Lower lobe of right lung (tissue), 2 donors: ENCODE measurements around the gene ALPI. TPM values are rescaled to one million over a fixed set of nuclear protein-coding genes. Genes with fewer than 3 reads are reported as not detected.
"Not testable (repeated sequence)": the region's sequence is repeated elsewhere in the genome, so short reads cannot be mapped to it uniquely, and the experiment has no call there.

Experiments used
- ATAC-seq, 2 donors: fragments of 200-7000 bp; cut with Tn5 transposase; one replicate each; pipeline ENCODE4 v1.9.1; 2020 to 2022; ENCODE audit warnings: mild to moderate bottlenecking in 2 of 2, moderate library complexity in 2 of 2
- DNase-seq: peaks from one replicate; pipeline ENCODE4 v3.0.0-alpha.2; 2020
- H3K27ac ChIP-seq: fragments of 200-600 bp; one replicate; pipeline ENCODE4 v1.8.0; 2022
- H3K27me3 ChIP-seq: fragments of 200-600 bp; one replicate; pipeline ENCODE4 v1.8.0; 2022; ENCODE audit warnings: low read depth
- H3K36me3 ChIP-seq: fragments of 200-600 bp; one replicate; pipeline ENCODE4 v1.8.0; 2022; ENCODE audit warnings: mild to moderate bottlenecking
- H3K4me1 ChIP-seq: fragments of 200-600 bp; one replicate; pipeline ENCODE4 v1.8.0; 2022
- H3K4me3 ChIP-seq: fragments of 200-600 bp; one replicate; pipeline ENCODE4 v1.8.0; 2022; ENCODE audit warnings: mild to moderate bottlenecking
- H3K9me3 ChIP-seq: fragments of 200-600 bp; one replicate; pipeline ENCODE4 v1.8.0; 2022
- CTCF ChIP-seq: fragments of 200-600 bp; IDR thresholded peaks from one replicate; pipeline ENCODE4 v1.8.0; 2022; ENCODE audit warnings: antibody characterized with exemption, mild to moderate bottlenecking
- intact Hi-C: fragments of 100-400 bp; cut with DNase I; formaldehyde crosslinking; loops from one replicate; pipeline ENCODE4 v1.11.0; 2022
- total RNA-seq: library from RNA; stranded (reverse); fragmentation: NEBNext Ultra II Directional; extraction: Animal tissue kit (Norgen Biotek cat#: 25700); gene quantifications from one replicate; pipeline ENCODE4 v1.2.1, GENCODE V29; 2021
- donor health status: DM: no; HTN: yes; CAD: no; lungs with severe emphysema.

The ALPI gene
- total RNA-seq, 1 donor from 2014 or later: not detected

DNA sequence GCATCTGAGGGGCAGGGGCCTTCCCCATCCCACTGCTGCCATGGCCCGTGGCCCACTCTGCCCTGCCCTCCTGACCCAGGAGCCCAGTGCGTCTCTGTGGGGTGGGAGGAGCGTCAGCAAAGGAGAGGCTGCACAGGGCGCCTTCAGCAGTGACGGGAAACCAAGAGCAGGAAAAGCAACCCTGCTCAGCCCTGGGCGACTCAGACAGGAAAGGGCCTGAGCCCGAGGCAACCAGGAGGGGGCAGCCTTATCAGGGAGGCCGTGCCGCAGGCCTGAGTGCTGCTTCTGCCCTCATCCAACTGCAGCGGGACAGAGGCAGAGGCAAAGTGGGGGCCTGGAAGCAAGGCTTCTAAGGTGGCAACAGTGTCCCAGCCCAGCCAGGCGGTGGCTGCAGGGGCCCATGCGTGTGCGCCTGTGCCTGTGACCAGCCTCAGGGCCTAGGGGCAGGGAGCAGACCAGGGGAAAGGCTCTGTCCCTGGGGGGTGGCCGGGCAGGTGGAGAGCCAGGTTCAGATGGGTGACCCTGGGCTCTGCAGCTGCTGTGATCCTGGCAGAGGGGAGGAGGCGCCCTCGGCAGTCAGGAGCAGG is 23.3 kb upstream of the ALPI start:
- ATAC-seq: no peak
- Histone ChIP-seq H3K4me1 (no peaks in the 10 kb centered on the region), H3K27ac (no peak overlapping the region), H3K4me3 (no peak overlapping the region), H3K27me3 (no peaks in the 10 kb centered on the region), H3K36me3 (no peaks in the 10 kb centered on the region), H3K9me3 (no peaks in the 10 kb centered on the region)
- intact Hi-C loops: no loop called here
- no peak for TF ChIP-seq CTCF
- DNase-seq: peak; percentile 33

- ATAC-seq, H3K9me3 ChIP-seq, intact Hi-C loops, H3K4me1 ChIP-seq, H3K36me3 ChIP-seq, H3K27ac ChIP-seq, H3K27me3 ChIP-seq, H3K4me3 ChIP-seq: not testable (repeated sequence)
- peak; percentile 26 for DNase-seq
These were observed 22.3 kb upstream of the ALPI start for GRCh38 chr2:232433622-232434021.

DNA sequence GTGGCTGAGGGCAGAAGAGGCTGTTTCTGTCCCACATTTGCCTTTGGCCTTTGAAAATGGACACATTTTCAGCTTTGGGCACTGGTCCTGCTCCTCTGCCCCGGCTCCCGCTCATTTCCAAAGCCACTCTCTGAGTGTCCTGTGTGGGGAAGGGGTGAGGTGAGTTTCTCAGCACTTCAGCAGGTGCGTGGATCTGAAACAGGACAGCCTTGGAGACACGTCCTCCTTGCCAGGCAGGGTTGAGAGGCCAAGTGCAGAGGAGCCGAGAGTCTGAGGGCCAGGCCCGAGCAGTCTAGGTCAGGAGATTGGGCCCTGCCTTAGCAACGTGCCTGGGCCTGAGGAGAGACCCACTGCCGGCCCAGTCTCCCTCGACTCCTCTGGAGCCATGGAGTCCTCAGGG is 21.9 kb upstream of the ALPI start:
- TF ChIP-seq CTCF: no peak

DNA sequence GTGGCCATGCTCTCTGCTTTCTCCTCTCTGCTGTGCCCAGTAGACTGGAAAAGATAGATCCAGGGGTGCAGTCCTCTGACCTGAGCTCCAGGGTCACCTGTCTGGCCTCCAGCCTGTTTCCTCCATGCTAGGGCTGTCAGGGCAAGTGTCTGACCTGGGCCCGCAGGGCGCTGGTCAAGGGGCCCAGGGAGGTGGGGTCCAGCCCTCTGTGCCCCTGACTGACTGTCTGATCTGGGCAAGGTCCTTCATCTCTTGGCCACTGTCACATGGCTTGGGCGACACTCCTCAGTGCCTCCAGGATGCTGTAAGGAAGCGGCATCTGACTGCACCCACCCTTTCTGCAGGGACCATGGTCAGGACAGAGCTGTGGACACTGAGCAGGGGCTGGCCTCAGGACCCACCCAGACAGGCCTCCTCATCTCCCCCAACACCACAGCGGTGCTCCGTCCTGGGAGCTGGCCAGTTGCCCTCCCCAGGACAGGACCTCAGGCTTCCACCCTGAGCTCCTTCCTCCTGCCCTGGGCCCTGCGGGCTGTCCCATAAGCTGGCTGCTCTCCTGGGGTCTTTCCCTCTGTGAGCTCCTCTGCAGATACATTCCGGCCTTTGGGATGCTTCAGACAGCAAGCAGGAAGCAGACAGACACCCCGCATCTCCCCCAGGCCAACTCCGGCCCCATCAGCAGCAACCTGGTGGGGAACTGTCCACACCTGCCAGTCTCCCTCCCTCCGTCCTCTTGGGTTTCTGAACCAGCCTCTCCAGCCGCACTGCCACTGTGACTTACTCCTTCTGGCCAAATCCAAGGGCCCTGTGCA is 21.2 kb upstream of the ALPI start:
- Histone ChIP-seq H3K4me3 (no peak overlapping the region), H3K9me3 (no peaks in the 10 kb centered on the region), H3K27me3 (peaks cover 4% of the 10 kb centered on the region), H3K27ac (no peak overlapping the region), H3K4me1 (no peaks in the 10 kb centered on the region), H3K36me3 (no peaks in the 10 kb centered on the region)
- DNase-seq (peak; percentile 28), ATAC-seq (no peak)
- TF ChIP-seq CTCF: no peak
- intact Hi-C loops: no loop called here

More for the DNA sequence above, 21.9 kb upstream of the ALPI start:
- Histone ChIP-seq H3K27me3 (peaks cover 2% of the 10 kb centered on the region), H3K9me3 (no peaks in the 10 kb centered on the region), H3K4me3 (no peak overlapping the region), H3K4me1 (no peaks in the 10 kb centered on the region), H3K27ac (no peak overlapping the region), H3K36me3 (no peaks in the 10 kb centered on the region)
- DNase-seq (peak; percentile 30), ATAC-seq (peak in 1 of 2 donors; percentile 6)
- intact Hi-C loops: no loop called here

DNA sequence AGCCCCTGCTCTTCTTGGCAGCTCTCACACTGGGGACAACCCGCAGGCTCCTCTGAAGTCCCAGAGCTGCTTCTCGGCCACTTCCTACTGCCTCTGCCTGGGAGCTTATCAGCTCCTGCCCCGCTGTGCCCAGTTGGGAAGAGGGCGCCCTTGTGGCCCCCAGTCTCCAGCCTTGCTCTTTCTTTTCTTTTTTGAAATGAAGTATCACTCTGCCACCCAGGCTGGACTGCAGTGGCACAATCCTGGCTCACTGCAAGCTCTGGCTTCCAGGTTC is 20.6 kb upstream of the ALPI start:
- H3K36me3 ChIP-seq: no peaks in the 10 kb centered on the region
- ATAC-seq (no peak), DNase-seq (peak; percentile 20)
- TF ChIP-seq CTCF: no peak
- intact Hi-C loops: no loop called here
- no peaks in the 10 kb centered on the region for H3K4me1 ChIP-seq
- no peak overlapping the region for H3K27ac ChIP-seq
- H3K9me3 ChIP-seq: no peaks in the 10 kb centered on the region
- H3K27me3 ChIP-seq: peaks cover 4% of the 10 kb centered on the region
- H3K4me3 ChIP-seq: no peak overlapping the region

- ATAC-seq (no peak), DNase-seq (peak; percentile 10)
- no peak for TF ChIP-seq CTCF
- Histone ChIP-seq H3K36me3 (no peaks in the 10 kb centered on the region), H3K4me1 (no peaks in the 10 kb centered on the region), H3K27ac (no peak overlapping the region), H3K4me3 (no peak overlapping the region), H3K9me3 (no peaks in the 10 kb centered on the region), H3K27me3 (peaks cover 4% of the 10 kb centered on the region)
- intact Hi-C loops: no loop called here
These were observed 20.1 kb upstream of the ALPI start for GRCh38 chr2:232435805-232436204.
